ENCODE results near the gene FRMD4A. TPM values are rescaled to one million over a fixed set of nuclear protein-coding genes. Genes with fewer than 3 reads are reported as not detected.
A peak's percentile ranks its signal among the peaks of the same experiment; 100 is the strongest.

Gene FRMD4A
- total RNA-seq, 1 experiment from 2014 or later: 19.6 TPM

DNA sequence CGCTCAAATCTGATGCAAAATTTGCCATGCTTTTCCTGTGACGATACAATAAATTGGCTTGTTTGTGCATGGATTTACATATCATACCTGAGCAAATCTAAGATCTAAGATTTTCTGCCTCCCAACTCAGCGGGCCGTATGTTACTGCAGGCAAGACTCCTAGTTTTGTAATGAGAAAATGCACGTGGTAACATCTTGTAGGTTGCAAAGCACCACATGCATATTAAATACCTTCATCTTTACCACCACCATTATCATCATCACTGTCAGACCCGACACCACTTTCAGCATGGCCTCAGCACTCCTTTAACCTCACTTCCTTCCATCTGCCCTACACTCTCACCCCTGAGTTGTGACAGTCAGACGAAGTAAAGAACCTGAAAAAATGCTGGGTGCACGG lies 202.2 kb downstream of the FRMD4A start:
- no peaks in the 10 kb centered on the region for H3K9me3 Mint-ChIP-seq
- H3K27ac Mint-ChIP-seq: no peak overlapping the region; a peak in 1 of 7 replicates
- TF ChIP-seq, protein P1, sequence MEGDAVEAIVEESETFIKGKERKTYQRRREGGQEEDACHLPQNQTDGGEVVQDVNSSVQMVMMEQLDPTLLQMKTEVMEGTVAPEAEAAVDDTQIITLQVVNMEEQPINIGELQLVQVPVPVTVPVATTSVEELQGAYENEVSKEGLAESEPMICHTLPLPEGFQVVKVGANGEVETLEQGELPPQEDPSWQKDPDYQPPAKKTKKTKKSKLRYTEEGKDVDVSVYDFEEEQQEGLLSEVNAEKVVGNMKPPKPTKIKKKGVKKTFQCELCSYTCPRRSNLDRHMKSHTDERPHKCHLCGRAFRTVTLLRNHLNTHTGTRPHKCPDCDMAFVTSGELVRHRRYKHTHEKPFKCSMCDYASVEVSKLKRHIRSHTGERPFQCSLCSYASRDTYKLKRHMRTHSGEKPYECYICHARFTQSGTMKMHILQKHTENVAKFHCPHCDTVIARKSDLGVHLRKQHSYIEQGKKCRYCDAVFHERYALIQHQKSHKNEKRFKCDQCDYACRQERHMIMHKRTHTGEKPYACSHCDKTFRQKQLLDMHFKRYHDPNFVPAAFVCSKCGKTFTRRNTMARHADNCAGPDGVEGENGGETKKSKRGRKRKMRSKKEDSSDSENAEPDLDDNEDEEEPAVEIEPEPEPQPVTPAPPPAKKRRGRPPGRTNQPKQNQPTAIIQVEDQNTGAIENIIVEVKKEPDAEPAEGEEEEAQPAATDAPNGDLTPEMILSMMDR (conservative IDR thresholded peaks at IDR 0.05): no peak
- H3K56ac ChIP-seq (ENCODE audit: insufficient read length, low read depth, low read length): no peak overlapping the region
- no peak overlapping the region for H3K9ac ChIP-seq (ENCODE audit: extremely low read depth, insufficient read length, low read length)
- H3K14ac ChIP-seq (ENCODE audit: insufficient read depth, low read length): no peak overlapping the region
- no peak overlapping the region for H3K23ac ChIP-seq (ENCODE audit: insufficient read length, low read depth, low read length)
- H4K91ac ChIP-seq (ENCODE audit: insufficient read length, low read depth, low read length): no peak overlapping the region
- H3K23me2 ChIP-seq (ENCODE audit: insufficient read length, low read depth, low read length, poor library complexity, severe bottlenecking): no peaks in the 10 kb centered on the region
- no peak overlapping the region for H2BK20ac ChIP-seq (ENCODE audit: low read depth, low read length, poor library complexity, severe bottlenecking)
- H3K79me1 ChIP-seq (ENCODE audit: insufficient read depth, low read depth, low read length, poor library complexity, severe bottlenecking): no peaks in the 10 kb centered on the region
- H3K36me3 Mint-ChIP-seq (ENCODE audit: insufficient read depth in 1 of 3, low read depth in 3 of 3): no peaks in the 10 kb centered on the region
- no peak overlapping the region for H3T11ph ChIP-seq (ENCODE audit: low read length)
- H4K8ac ChIP-seq (replicated peaks; ENCODE audit: insufficient read length, low read depth, low read length): no peak overlapping the region
- H3K9me3 ChIP-seq (ENCODE audit: control insufficient read depth, low read depth, low read length): no peaks in the 10 kb centered on the region
- H3K27me3 Mint-ChIP-seq (ENCODE audit: low read depth): no peaks in the 10 kb centered on the region
- peaks cover 5 to 13% of the 10 kb centered on the region in 2 experiments for H3K4me1 Mint-ChIP-seq
- no peak overlapping the region for H2BK12ac ChIP-seq (ENCODE audit: insufficient read length, low read depth, low read length)
- no peak overlapping the region for H3K4me3 Mint-ChIP-seq
- H2AK5ac ChIP-seq (ENCODE audit: insufficient read length, low read length): no peak overlapping the region
- H3K27me3 ChIP-seq (ENCODE audit: insufficient read depth, low read length): no peaks in the 10 kb centered on the region
- H2BK5ac ChIP-seq (ENCODE audit: insufficient read length, low read length): no peak overlapping the region
- no peak overlapping the region for H3K4ac ChIP-seq (ENCODE audit: low read depth, low read length)
- peaks cover 4% of the 10 kb centered on the region for H3K4me1 ChIP-seq (ENCODE audit: insufficient read depth, low read length)
- no peak overlapping the region for H2BK15ac ChIP-seq (ENCODE audit: low read depth, low read length)
- peak overlapping the region; percentile 11 for H3K18ac ChIP-seq (ENCODE audit: insufficient read length, low read depth, low read length)
- no peak overlapping the region for H2AFZ ChIP-seq (ENCODE audit: low read length)
- no peak for DNase-seq
- H4K20me1 ChIP-seq (ENCODE audit: control insufficient read depth, insufficient read depth, insufficient read length): no peaks in the 10 kb centered on the region
- H2BK120ac ChIP-seq (ENCODE audit: low read depth, low read length, poor library complexity, severe bottlenecking): no peak overlapping the region
- H3K79me2 ChIP-seq (ENCODE audit: insufficient read depth, low read length): no peaks in the 10 kb centered on the region; the same call in 1 of the 2 replicates
- no peak overlapping the region for H3K4me2 ChIP-seq (ENCODE audit: insufficient read depth, insufficient read length, low read length)
- no peak overlapping the region for H4K5ac ChIP-seq (ENCODE audit: insufficient read length, low read depth, low read length)
- H3K27ac ChIP-seq (ENCODE audit: insufficient read length, low read depth, low read length): no peak overlapping the region
- WGBS (ENCODE audit: extremely low coverage, insufficient read length, low lambda C conversion rate): no CpG with 5 or more reads among the region's 8 CpGs

Data from H9 (cell line).